Upper lobe of left lung (tissue), 4 donors: ENCODE results near the gene ATG4C.
"Not testable (repeated sequence)": the region's sequence is repeated elsewhere in the genome, so short reads cannot be mapped to it uniquely, and the experiment has no call there.

Source experiments
- CTCF ChIP-seq, 6 experiments: fragments of 450-650 bp in 4 of 6; fragments of 200-600 bp in 2 of 6; sonication (generic) in 2 of 6; IDR thresholded peaks; one replicate each; pipeline ENCODE4 v1.5.1; 2016 to 2019; ENCODE audit warnings: antibody characterized with exemption in 6 of 6
- EP300 ChIP-seq, 4 donors: sonication (generic); formaldehyde crosslinking; IDR thresholded peaks; one replicate each; pipeline ENCODE4 v1.5.1; 2017; ENCODE audit warnings: antibody characterized with exemption in 4 of 4, control low read depth in 2 of 4
- POLR2A ChIP-seq, 4 donors: fragments of 450-650 bp; IDR thresholded peaks; one replicate each; pipeline ENCODE4 v1.5.1; 2016 to 2017; ENCODE audit warnings: antibody characterized with exemption in 4 of 4, mild to moderate bottlenecking in 2 of 4

DNA sequence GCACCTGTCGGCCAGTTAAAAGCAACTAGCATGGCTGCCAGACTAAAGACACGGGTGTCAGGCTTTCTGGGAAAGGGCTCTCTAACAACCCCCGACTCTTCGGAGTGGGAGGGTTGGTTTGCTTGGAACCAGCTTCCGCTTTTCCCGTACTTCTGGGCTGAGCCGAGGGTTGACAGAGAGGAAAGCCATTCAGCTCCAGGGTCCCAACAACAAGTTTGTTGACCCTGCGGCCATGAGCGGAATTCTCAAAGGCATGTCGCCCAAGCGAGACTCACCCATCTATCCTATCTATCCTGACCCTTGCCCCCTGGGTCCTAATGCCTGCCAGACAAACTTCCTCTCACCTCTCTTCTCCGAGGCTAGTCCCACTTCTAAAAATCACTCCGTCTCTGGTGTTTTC is 29.0 kb upstream of the ATG4C start:
- TF ChIP-seq POLR2A, CTCF, EP300 (IDR thresholded peaks at IDR 0.05): not testable (repeated sequence)
